Lung (tissue), 12 donors: ENCODE data around the gene ICAM4. TPM values are rescaled to one million over a fixed set of nuclear protein-coding genes. Genes with fewer than 3 reads are reported as not detected.

ENCODE experiments used
- ATAC-seq: fragments of 200-7000 bp; cut with Tn5 transposase; one replicate; pipeline ENCODE4 v1.9.1; 2020; ENCODE audit warnings: moderate number of reproducible peaks; ENCODE audit not compliant: insufficient read depth, low FRiP score
- DNase-seq, 3 donors: peaks; one replicate each; pipeline ENCODE4 v3.0.0-alpha.2; 2013 to 2017
- H3K27ac ChIP-seq, 2 donors: one replicate each; pipeline ENCODE4 v1.5.1; 2013; ENCODE audit warnings: mild to moderate bottlenecking in 2 of 2, moderate library complexity in 2 of 2, control low read depth in 1 of 2, inconsistent platforms in 1 of 2, low read depth in 1 of 2, low read length in 1 of 2
- H3K27me3 ChIP-seq, 3 donors: one replicate each; pipeline ENCODE4 v1.5.1; 2013; ENCODE audit warnings: low read length in 2 of 3; ENCODE audit not compliant: control insufficient read depth in 3 of 3, insufficient read depth in 3 of 3
- H3K36me3 ChIP-seq, 4 donors: one replicate each; pipeline ENCODE4 v1.5.1; 2013; ENCODE audit warnings: low read length in 4 of 4, mild to moderate bottlenecking in 1 of 4, moderate library complexity in 1 of 4; ENCODE audit not compliant: control insufficient read depth in 4 of 4, insufficient read depth in 4 of 4
- H3K4me1 ChIP-seq, 5 donors: one replicate each; pipeline ENCODE4 v1.5.1; 2013; ENCODE audit warnings: low read length in 5 of 5, mild to moderate bottlenecking in 2 of 5, moderate library complexity in 1 of 5; ENCODE audit not compliant: control insufficient read depth in 5 of 5, insufficient read depth in 5 of 5
- H3K4me3 ChIP-seq: one replicate; pipeline ENCODE4 v1.5.1; 2013; ENCODE audit warnings: mild to moderate bottlenecking, control low read depth, moderate library complexity
- H3K9ac ChIP-seq, 2 donors: one replicate each; pipeline ENCODE4 v1.5.1; 2013; ENCODE audit warnings: low read length in 2 of 2, control low read depth in 1 of 2; ENCODE audit not compliant: insufficient read depth in 1 of 2
- H3K9me3 ChIP-seq, 4 donors: one replicate each; pipeline ENCODE4 v1.5.1; 2013; ENCODE audit warnings: low read length in 3 of 4, mild to moderate bottlenecking in 1 of 4, moderate library complexity in 1 of 4; ENCODE audit not compliant: control insufficient read depth in 4 of 4, insufficient read depth in 3 of 4
- CTCF ChIP-seq: IDR thresholded peaks from 2 replicates; pipeline ENCODE4 v1.5.1; 2012; ENCODE audit warnings: mild to moderate bottlenecking; ENCODE audit errors: control extremely low read depth, extremely low read depth
- WGBS, 2 donors: extraction: QIAGEN DNeasy Blood & Tissue Kit; methylation state at CpG; one replicate each; pipeline ENCODE4 v1.1.7; 2013; 5-methylcytosine and 5-hydroxymethylcytosine counted together
- polyA plus RNA-seq, 2 donors: library from polyadenylated mRNA; stranded (reverse); fragments of 200-250 nt; gene quantifications; one replicate each; pipeline ENCODE4 v1.2.1, GENCODE V29; 2013
- total RNA-seq, 2 donors: library from RNA; depleted of rRNA in 1 of 2; stranded (reverse); fragments of >200 nt in 1 of 2; gene quantifications; one replicate each; pipeline ENCODE4 v1.2.1, GENCODE V29; 2014 to 2021
- donor health status: control.
- donor health status: control.
- donor health status: Bipolar disorder and iron deficiency.
- donor health status: healthy.
- donor health status: DM: yes; HTN: yes; CAD: no.

The ICAM4 gene
- total and polyA plus RNA-seq, 4 donors, result 4.6 to 38.8 (median 8.1) TPM

GRCh38 chr19:10290357-10290875 is 3.7 kb downstream of the ICAM4 start:
- TF ChIP-seq CTCF, result no peak
- ATAC-seq (no peak), DNase-seq (peak in 1 of 3 donors; percentile 20)
- Histone ChIP-seq H3K27ac (peak overlapping the region in 1 of 2 donors; percentile 46), H3K27me3 (peaks cover 0 to 52% (median 18%) of the 10 kb centered on the region in 3 donors), H3K4me1 (peaks cover 0 to 72% (median 42%) of the 10 kb centered on the region in 5 donors), H3K9me3 (peaks cover 0 to 7% (median 0%) of the 10 kb centered on the region in 4 donors), H3K9ac (no peak overlapping the region), H3K4me3 (no peak overlapping the region), H3K36me3 (peaks cover 0 to 7% (median 3%) of the 10 kb centered on the region in 4 donors)
- WGBS, 2 donors, result 1% methylated on average over 30 of the region's 30 CpGs

GRCh38 chr19:10290876-10291553 is 4.3 kb downstream of the ICAM4 start:
- Histone ChIP-seq H3K27ac (peak overlapping the region in 1 of 2 donors; percentile 50), H3K27me3 (peaks cover 0 to 58% (median 23%) of the 10 kb centered on the region in 3 donors), H3K9me3 (peaks cover 0 to 7% (median 0%) of the 10 kb centered on the region in 4 donors), H3K36me3 (peaks cover 0 to 5% (median under 1%) of the 10 kb centered on the region in 4 donors), H3K9ac (no peak overlapping the region), H3K4me3 (no peak overlapping the region), H3K4me1 (peaks cover 0 to 72% (median 38%) of the 10 kb centered on the region in 5 donors)
- WGBS, 2 donors, result 0% methylated on average over 52 to 57 of the region's 57 CpGs
- no peak for TF ChIP-seq CTCF
- peak; percentile 55 to 67 (median 59) for DNase-seq
- no peak for ATAC-seq

- whole genome bisulfite sequencing, 2 donors, result 2% methylated on average over 48 to 49 of the region's 49 CpGs
- Histone ChIP-seq H3K4me1 (peaks cover 0 to 67% (median 31%) of the 10 kb centered on the region in 5 donors), H3K9me3 (peaks cover 0 to 7% (median 0%) of the 10 kb centered on the region in 4 donors), H3K4me3 (peak overlapping the region; percentile 20), H3K27ac (peak overlapping the region in 1 of 2 donors; percentile 50), H3K9ac (no peak overlapping the region), H3K27me3 (peaks cover 0 to 62% (median 24%) of the 10 kb centered on the region in 3 donors), H3K36me3 (peaks cover 0 to 5% (median 0%) of the 10 kb centered on the region in 4 donors)
- no peak for ATAC-seq
- TF ChIP-seq CTCF, result no peak
- no peak for DNase-seq
Observed at GRCh38 chr19:10291554-10292205, 4.9 kb downstream of the ICAM4 start.
